Transverse colon (tissue), 4 donors: ENCODE data around the gene LOXL1. TPM values are rescaled to one million over a fixed set of nuclear protein-coding genes. Genes with fewer than 3 reads are reported as not detected.

Source experiments
- DNase-seq: peaks from one replicate; pipeline ENCODE4 v3.0.0-alpha.2; 2019
- H3K27ac ChIP-seq, 4 donors: fragments of 200-600 bp; sonication (generic); 2 replicates each; pipeline ENCODE4 v1.5.1; 2016 to 2018; ENCODE audit warnings: inconsistent platforms in 4 of 4
- H3K27me3 ChIP-seq: fragments of 200-600 bp; sonication (generic); 2 replicates; pipeline ENCODE4 v1.5.1; 2017; ENCODE audit warnings: inconsistent platforms
- H3K36me3 ChIP-seq, 4 donors: fragments of 200-600 bp; sonication (generic); 2 replicates each; pipeline ENCODE4 v1.5.1; 2017 to 2019; ENCODE audit warnings: inconsistent platforms in 4 of 4
- H3K4me1 ChIP-seq, 4 donors: fragments of 200-600 bp; sonication (generic); 2 replicates each; pipeline ENCODE4 v1.5.1; 2017 to 2020; ENCODE audit warnings: inconsistent platforms in 4 of 4
- H3K4me3 ChIP-seq, 4 donors: fragments of 200-600 bp; sonication (generic); 1 replicate in 1 of 4; 2 replicates in 3 of 4; pipeline versions ENCODE4 v1.5.1 to v1.6.1; 2017 to 2019; ENCODE audit warnings: inconsistent platforms in 4 of 4
- H3K9me3 ChIP-seq, 2 donors: fragments of 200-600 bp; sonication (generic); 2 replicates each; pipeline ENCODE4 v1.5.1; 2017 to 2019; ENCODE audit warnings: inconsistent platforms in 2 of 2
- CTCF ChIP-seq, 5 experiments: fragments of 200-600 bp in 3 of 5; fragments of 450-650 bp in 2 of 5; sonication (generic) in 3 of 5; IDR thresholded peaks; 1 replicate in 2 of 5; 2 replicates in 3 of 5; pipeline ENCODE4 v1.5.1; 2016 to 2017; ENCODE audit warnings: antibody characterized with exemption in 5 of 5, inconsistent platforms in 3 of 5, mild to moderate bottlenecking in 2 of 5, moderate library complexity in 1 of 5
- EP300 ChIP-seq: sonication (generic); formaldehyde crosslinking; IDR thresholded peaks from one replicate; pipeline ENCODE4 v1.6.1; 2017; ENCODE audit warnings: antibody characterized with exemption, low read depth
- POLR2A ChIP-seq: fragments of 450-650 bp; IDR thresholded peaks from one replicate; pipeline ENCODE4 v1.6.1; 2016; ENCODE audit warnings: antibody characterized with exemption, mild to moderate bottlenecking, moderate library complexity
- POLR2AphosphoS5 ChIP-seq, 3 donors: sonication (generic); formaldehyde crosslinking; IDR thresholded peaks; one replicate each; pipeline ENCODE4 v1.6.1; 2016; ENCODE audit warnings: antibody characterized with exemption in 3 of 3
- WGBS, 2 donors: methylation state at CpG; one replicate each; pipeline ENCODE4 v1.1.5; 2018; ENCODE audit warnings: low coverage in 1 of 2; 5-methylcytosine and 5-hydroxymethylcytosine counted together
- in situ Hi-C, 4 donors: fragments of 200-750 bp; cut with MboI; loops; one replicate each; pipeline versions ENCODE4 v1.15.0 to v1.15.1; 2017; ENCODE audit warnings: low sequenced_read_pairs in 3 of 4, low pct_ligation_motif_present in 1 of 4, low pct_unique_long_range_greater_than_20kb in 1 of 4
- intact Hi-C: fragments of 100-400 bp; cut with DNase I; formaldehyde crosslinking; loops from one replicate; pipeline ENCODE4 v1.15.1; 2023; ENCODE audit warnings: low total_unique reads
- total RNA-seq, 4 donors: library from RNA; depleted of rRNA; stranded (reverse); fragments of >200 nt; gene quantifications; one replicate each; pipeline ENCODE4 v1.1.0, GENCODE V29; 2016

LOXL1 gene
- total RNA-seq, 4 donors from 2014 or later, result 1.8 to 6.8 (median 1.9) TPM; not detected in 1

GRCh38 chr15:73939138-73939537 is 12.9 kb downstream of the LOXL1 start:
- no peaks in the 10 kb centered on the region for H3K36me3 ChIP-seq
- H3K4me3 ChIP-seq, result no peak overlapping the region
- H3K9me3 ChIP-seq, result no peaks in the 10 kb centered on the region
- TF ChIP-seq POLR2A (no peak), EP300 (no peak), CTCF (IDR thresholded peaks at IDR 0.05) (no peak), POLR2AphosphoS5 (IDR thresholded peaks at IDR 0.05) (no peak)
- 75% methylated on average over 4 of the region's 4 CpGs; no CpG with 5 or more reads in 1 of the 2 donors for WGBS, 2 donors
- DNase-seq, result no peak
- H3K4me1 ChIP-seq, result peaks cover 0 to 10% (median 4%) of the 10 kb centered on the region in 4 donors
- H3K27me3 ChIP-seq, result no peaks in the 10 kb centered on the region
- no peak overlapping the region for H3K27ac ChIP-seq
- intact Hi-C loops, result no loop called here
- in situ Hi-C loops, result loop anchor here in 1 of 4 donors (25.0 kb wide), 1 partner anchor 373 kb away; no protein-coding TSS in a partner anchor

- in situ Hi-C loops, result loop anchor here in 1 of 4 donors (25.0 kb wide), 1 partner anchor 372 kb away; no protein-coding TSS in a partner anchor
- Histone ChIP-seq H3K4me3 (no peak overlapping the region), H3K27ac (no peak overlapping the region), H3K9me3 (no peaks in the 10 kb centered on the region), H3K36me3 (no peaks in the 10 kb centered on the region), H3K27me3 (no peaks in the 10 kb centered on the region), H3K4me1 (peaks cover 0 to 10% (median 4%) of the 10 kb centered on the region in 4 donors)
- intact Hi-C loops, result no loop called here
- WGBS, 2 donors, result 89 to 93% methylated on average over 2 to 8 of the region's 8 CpGs
- TF ChIP-seq EP300 (no peak), POLR2AphosphoS5 (IDR thresholded peaks at IDR 0.05) (no peak), POLR2A (no peak), CTCF (IDR thresholded peaks at IDR 0.05) (no peak)
- no peak for DNase-seq
Observed at GRCh38 chr15:73940061-73940981, 14.1 kb downstream of the LOXL1 start.

DNA sequence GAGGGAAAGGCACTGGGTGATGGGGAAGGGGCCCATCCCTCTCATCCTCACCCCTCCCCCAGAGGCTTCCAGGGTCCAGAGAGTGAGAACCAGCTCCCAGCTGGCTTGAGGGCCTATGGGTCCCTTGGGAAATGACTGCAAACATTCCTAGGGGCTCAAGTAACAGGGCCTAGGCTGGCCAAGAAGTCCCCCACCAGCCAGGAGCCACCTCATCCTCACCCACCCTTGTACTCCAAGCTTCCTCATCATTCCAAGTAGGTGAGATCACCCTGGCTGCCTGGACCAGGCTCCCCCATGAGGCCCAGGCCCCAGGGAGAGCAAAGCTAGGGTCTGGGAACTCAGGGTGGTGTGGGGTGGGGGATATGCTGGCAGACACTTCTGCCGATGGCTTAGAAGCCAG is 14.8 kb downstream of the LOXL1 start:
- in situ Hi-C loops, result loop anchor here in 1 of 4 donors (25.0 kb wide), 1 partner anchor 371 kb away; no protein-coding TSS in a partner anchor
- H3K27me3 ChIP-seq, result no peaks in the 10 kb centered on the region
- intact Hi-C loops, result no loop called here
- H3K36me3 ChIP-seq, result no peaks in the 10 kb centered on the region
- DNase-seq, result no peak
- 100% methylated on average over 1 of the region's 1 CpG; no CpG with 5 or more reads in 1 of the 2 donors for WGBS, 2 donors
- H3K4me1 ChIP-seq, result peaks cover 0 to 9% (median 3%) of the 10 kb centered on the region in 4 donors
- no peaks in the 10 kb centered on the region for H3K9me3 ChIP-seq
- no peak overlapping the region for H3K4me3 ChIP-seq
- no peak for TF ChIP-seq CTCF (IDR thresholded peaks at IDR 0.05)
- no peak for TF ChIP-seq EP300
- TF ChIP-seq POLR2A, result no peak
- no peak for TF ChIP-seq POLR2AphosphoS5 (IDR thresholded peaks at IDR 0.05)
- no peak overlapping the region for H3K27ac ChIP-seq

DNA sequence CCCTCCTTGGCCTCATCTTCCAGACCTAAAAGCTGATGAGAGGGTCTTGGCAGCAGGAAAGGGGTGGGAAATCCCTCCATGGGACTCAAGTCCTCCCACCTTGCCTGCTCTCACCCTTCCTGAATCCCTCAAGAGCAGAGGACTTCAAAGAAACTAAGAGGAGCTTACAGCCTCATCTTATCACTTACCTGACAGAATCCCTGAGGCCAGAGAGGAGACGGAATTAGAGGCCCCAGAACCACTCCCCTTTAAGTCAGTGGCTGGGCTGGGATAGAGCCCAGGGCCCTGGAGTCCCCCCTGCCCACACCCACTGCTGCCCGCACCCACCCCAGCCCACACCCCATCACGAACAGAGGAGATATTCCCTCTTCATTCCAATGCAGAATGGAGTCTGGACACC is 15.2 kb downstream of the LOXL1 start:
- TF ChIP-seq POLR2A (no peak), CTCF (IDR thresholded peaks at IDR 0.05) (no peak), EP300 (no peak), POLR2AphosphoS5 (IDR thresholded peaks at IDR 0.05) (no peak)
- Histone ChIP-seq H3K4me1 (peaks cover 0 to 5% (median under 1%) of the 10 kb centered on the region in 4 donors), H3K27ac (no peak overlapping the region), H3K9me3 (no peaks in the 10 kb centered on the region), H3K27me3 (no peaks in the 10 kb centered on the region), H3K4me3 (no peak overlapping the region), H3K36me3 (no peaks in the 10 kb centered on the region)
- intact Hi-C loops (no loop called here), in situ Hi-C loops (loop anchor here in 1 of 4 donors (25.0 kb wide), 1 partner anchor 371 kb away; no protein-coding TSS in a partner anchor)
- no peak for DNase-seq
- WGBS, 2 donors, result 83 to 100% methylated on average over 1 to 3 of the region's 3 CpGs
